Smooth muscle cell (in vitro differentiated cells): ENCODE measurements around the gene ALKBH6. TPM values are rescaled to one million over a fixed set of nuclear protein-coding genes. Genes with fewer than 3 reads are reported as not detected.

Experiments
- DNase-seq: peaks from one replicate; lab custom pipeline; 2025; ENCODE audit not compliant: unreplicated experiment; lab: John Stamatoyannopoulos, UW
- H2AFZ ChIP-seq: fragments of 200-600 bp; sonication (generic); 2 replicates; pipeline ENCODE4 v1.6.0; 2016; ENCODE audit warnings: antibody characterized with exemption, low read depth, mild to moderate bottlenecking
- H3F3A ChIP-seq: fragments of 200-600 bp; sonication (generic); 2 replicates; pipeline ENCODE4 v1.6.0; 2017; ENCODE audit warnings: antibody characterized with exemption, low read depth
- H3K27ac ChIP-seq: fragments of 200-600 bp; sonication (generic); 2 replicates; pipeline ENCODE4 v1.5.1; 2016; ENCODE audit warnings: low read depth, mild to moderate bottlenecking
- H3K27me3 ChIP-seq: fragments of 200-600 bp; sonication (generic); 2 replicates; pipeline ENCODE4 v1.6.1; 2016; ENCODE audit warnings: low read depth, mild to moderate bottlenecking
- H3K36me3 ChIP-seq: fragments of 200-600 bp; sonication (generic); 2 replicates; pipeline ENCODE4 v1.5.1; 2016; ENCODE audit warnings: low read depth
- H3K4me1 ChIP-seq: fragments of 200-600 bp; sonication (generic); 2 replicates; pipeline ENCODE4 v1.5.1; 2016; ENCODE audit warnings: low read depth
- H3K4me2 ChIP-seq: fragments of 200-600 bp; sonication (generic); 2 replicates; pipeline ENCODE4 v1.6.0; 2016; ENCODE audit warnings: mild to moderate bottlenecking
- H3K4me3 ChIP-seq: fragments of 200-600 bp; sonication (generic); 2 replicates; pipeline ENCODE4 v1.5.1; 2016; ENCODE audit warnings: mild to moderate bottlenecking
- H3K79me2 ChIP-seq: fragments of 200-600 bp; sonication (generic); 2 replicates; pipeline ENCODE4 v1.6.0; 2016; ENCODE audit warnings: low read depth, mild to moderate bottlenecking
- H3K9ac ChIP-seq: fragments of 200-600 bp; sonication (generic); 2 replicates; pipeline ENCODE4 v1.6.0; 2016; ENCODE audit warnings: low read depth
- H3K9me3 ChIP-seq: fragments of 200-600 bp; sonication (generic); replicated peaks from 2 replicates; pipeline ENCODE4 v1.5.1; 2016; ENCODE audit warnings: low read depth
- H4K20me1 ChIP-seq: fragments of 200-600 bp; sonication (generic); 2 replicates; pipeline ENCODE4 v1.6.0; 2016; ENCODE audit warnings: low read depth
- CTCF ChIP-seq: fragments of 200-600 bp; sonication (generic); IDR thresholded peaks from 2 replicates; pipeline ENCODE4 v1.5.1; 2017; ENCODE audit warnings: borderline replicate concordance, mild to moderate bottlenecking, antibody characterized with exemption; ENCODE audit not compliant: insufficient read depth, poor library complexity, severe bottlenecking
- WGBS: methylation state at CpG from one replicate; pipeline ENCODE4 v1.1.7; 2016; ENCODE audit warnings: low lambda C conversion rate; 5-methylcytosine and 5-hydroxymethylcytosine counted together
- polyA plus RNA-seq: library from polyadenylated mRNA; unstranded; fragments of >200 nt; fragmentation: Nextera tagmentation; extraction: Ambion mirVana; gene quantifications from 2 replicates; pipeline ENCODE4 v1.2.1, GENCODE V29; 2016
- total RNA-seq: library from RNA; depleted of rRNA; stranded (reverse); fragments of >200 nt; gene quantifications from 2 replicates; pipeline ENCODE4 v1.2.3, GENCODE V29; 2014

The ALKBH6 gene
- total and polyA plus RNA-seq, 2 experiments from 2014 or later = 26.2 to 36.1 TPM

DNA sequence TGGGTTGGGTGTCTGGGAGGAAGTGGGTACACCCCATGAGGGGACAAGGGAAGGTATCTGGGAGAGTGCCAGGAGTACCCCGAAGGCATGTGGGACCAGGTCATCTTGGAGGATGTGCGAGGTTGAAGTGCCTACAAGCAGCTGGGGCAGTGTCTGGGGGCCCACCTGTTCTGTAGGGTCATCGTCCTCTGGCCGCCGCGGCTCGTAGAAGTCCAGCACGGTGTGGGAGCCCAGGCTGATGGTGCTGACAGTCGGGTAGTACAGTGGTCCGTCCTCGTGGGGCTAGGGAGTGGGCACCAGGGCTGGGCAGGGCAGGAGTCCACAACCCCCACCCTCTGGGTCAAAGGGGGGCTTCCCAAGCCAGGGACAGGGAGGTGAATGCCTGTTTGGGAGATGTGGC lies 3.6 kb downstream of the ALKBH6 start:
- no peak for TF ChIP-seq CTCF
- Histone ChIP-seq H2AFZ (no peak overlapping the region), H3F3A (no peaks in the 10 kb centered on the region), H4K20me1 (no peaks in the 10 kb centered on the region), H3K4me2 (no peak overlapping the region), H3K79me2 (peaks cover 4% of the 10 kb centered on the region), H3K4me1 (peaks cover 16% of the 10 kb centered on the region), H3K4me3 (no peak overlapping the region), H3K9me3 (no peaks in the 10 kb centered on the region), H3K36me3 (no peaks in the 10 kb centered on the region), H3K27me3 (no peaks in the 10 kb centered on the region), H3K27ac (no peak overlapping the region), H3K9ac (no peak overlapping the region)
- DNase-seq = no peak
- 98% methylated on average over 11 of the region's 11 CpGs for WGBS

GRCh38 chr19:36009633-36010379 lies 4.2 kb downstream of the ALKBH6 start:
- Histone ChIP-seq H3F3A (no peaks in the 10 kb centered on the region), H3K27ac (no peak overlapping the region), H2AFZ (peak overlapping the region; percentile 36), H3K4me3 (peak overlapping the region; percentile 54), H3K4me2 (peak overlapping the region; percentile 83), H3K4me1 (peaks cover 14% of the 10 kb centered on the region), H3K36me3 (no peaks in the 10 kb centered on the region), H3K9ac (no peak overlapping the region), H4K20me1 (no peaks in the 10 kb centered on the region), H3K27me3 (no peaks in the 10 kb centered on the region), H3K9me3 (no peaks in the 10 kb centered on the region), H3K79me2 (peaks cover 4% of the 10 kb centered on the region)
- no peak for TF ChIP-seq CTCF
- no peak for DNase-seq
- WGBS = 60% methylated on average over 15 of the region's 15 CpGs

GRCh38 chr19:36009220-36009619 lies 4.8 kb downstream of the ALKBH6 start:
- no peak for DNase-seq
- H3F3A ChIP-seq = no peaks in the 10 kb centered on the region
- no peaks in the 10 kb centered on the region for H3K27me3 ChIP-seq
- no peak for TF ChIP-seq CTCF
- H3K4me3 ChIP-seq = peak overlapping the region; percentile 54
- whole genome bisulfite sequencing = 2% methylated on average over 41 of the region's 50 CpGs
- no peaks in the 10 kb centered on the region for H3K9me3 ChIP-seq
- no peak overlapping the region for H3K27ac ChIP-seq
- H4K20me1 ChIP-seq = peaks cover under 1% of the 10 kb centered on the region
- H2AFZ ChIP-seq = peak overlapping the region; percentile 36
- H3K79me2 ChIP-seq = peaks cover 4% of the 10 kb centered on the region
- H3K9ac ChIP-seq = no peak overlapping the region
- H3K36me3 ChIP-seq = no peaks in the 10 kb centered on the region
- H3K4me2 ChIP-seq = peak overlapping the region; percentile 83
- H3K4me1 ChIP-seq = peaks cover 11% of the 10 kb centered on the region
